Stimulated activated memory B cell treated with anti-CD40 and anti-IgM and Interleukin-4, amounts not matched to agents 10 μg/mL and 1 μg/mL and 100 μg/mL, for 72 hours (primary cell): Measurements from ENCODE around the gene PPP1R14C.
"Not testable (repeated sequence)": the region's sequence is repeated elsewhere in the genome, so short reads cannot be mapped to it uniquely, and the experiment has no call there.

Experiments used
- ATAC-seq: fragments of 150-1000 bp; cut with Tn5 transposase; 2 replicates; pipeline ENCODE4 v1.10.0; 2021
- H3K27ac Mint-ChIP-seq: one replicate; pipeline ENCODE4 v1.8.0; 2022; ENCODE audit warnings: mild to moderate bottlenecking, mixed read lengths
- H3K27me3 Mint-ChIP-seq: one replicate; pipeline ENCODE4 v1.8.0; 2022; ENCODE audit warnings: mixed read lengths
- H3K36me3 Mint-ChIP-seq: one replicate; pipeline ENCODE4 v1.8.0; 2022; ENCODE audit warnings: mixed read lengths
- H3K4me1 Mint-ChIP-seq: one replicate; pipeline ENCODE4 v1.8.0; 2022; ENCODE audit warnings: mixed read lengths
- H3K4me3 Mint-ChIP-seq: one replicate; pipeline ENCODE4 v1.8.0; 2022; ENCODE audit warnings: mild to moderate bottlenecking, moderate library complexity, mixed read lengths
- H3K9me3 Mint-ChIP-seq: one replicate; pipeline ENCODE4 v1.8.0; 2022; ENCODE audit warnings: mixed read lengths

The PPP1R14C gene

DNA sequence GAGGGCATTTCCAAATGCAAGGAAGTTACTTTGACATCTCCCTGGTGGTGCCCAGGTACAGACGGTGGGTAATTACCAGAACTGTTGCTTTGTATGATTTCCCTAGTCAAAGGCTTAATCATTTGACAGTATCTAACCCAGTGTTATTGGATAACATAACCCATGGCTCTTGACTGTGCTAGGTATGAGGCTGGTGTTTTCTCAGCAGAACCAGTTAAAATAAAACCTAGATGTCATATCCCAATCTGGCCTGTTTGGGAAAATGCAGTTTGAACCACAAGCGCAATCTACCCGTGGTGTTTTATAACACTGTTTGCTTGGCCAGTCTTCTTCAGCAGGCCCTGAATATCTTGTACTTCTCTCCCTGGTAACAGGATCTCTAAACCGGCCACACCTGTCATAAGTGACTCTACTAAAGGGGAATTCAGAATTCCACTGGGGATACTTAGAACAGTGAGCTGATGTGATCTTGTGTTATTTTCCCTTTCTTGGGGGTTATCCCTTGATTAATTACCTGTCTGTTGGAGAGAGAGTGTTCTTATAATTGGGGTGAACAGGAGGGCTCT, 32.8 kb downstream of the PPP1R14C start:
- ATAC-seq = no peak
- Mint-ChIP-seq H3K27me3 (no peaks in the 10 kb centered on the region), H3K4me1 (peaks cover 10% of the 10 kb centered on the region), H3K27ac (no peak overlapping the region), H3K4me3 (no peak overlapping the region), H3K36me3 (no peaks in the 10 kb centered on the region), H3K9me3 (no peaks in the 10 kb centered on the region)

DNA sequence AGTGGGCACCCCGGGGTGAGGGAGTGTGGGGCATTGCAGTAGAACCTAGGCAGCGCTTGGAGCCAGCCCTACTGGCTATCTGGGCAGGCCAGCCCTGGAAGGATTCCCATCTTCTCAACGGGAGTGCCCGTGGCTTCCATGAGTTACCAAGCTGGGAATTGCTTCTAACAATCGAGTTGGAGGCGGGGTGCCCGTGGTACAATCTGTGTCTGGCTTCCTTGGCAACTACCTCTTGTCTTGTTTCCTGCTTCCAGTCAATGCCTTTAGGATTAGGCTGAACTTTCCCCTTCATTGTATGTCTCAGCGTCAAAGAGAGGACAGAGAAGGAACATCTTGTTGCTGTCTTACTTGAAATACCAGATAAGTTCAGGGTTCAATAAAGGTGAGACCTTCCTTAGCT, 33.3 kb downstream of the PPP1R14C start:
- no peak for ATAC-seq
- H3K27ac Mint-ChIP-seq = no peak overlapping the region
- H3K4me1 Mint-ChIP-seq = peaks cover 10% of the 10 kb centered on the region
- H3K9me3 Mint-ChIP-seq = no peaks in the 10 kb centered on the region
- no peak overlapping the region for H3K4me3 Mint-ChIP-seq
- H3K36me3 Mint-ChIP-seq = no peaks in the 10 kb centered on the region
- H3K27me3 Mint-ChIP-seq = no peaks in the 10 kb centered on the region

DNA sequence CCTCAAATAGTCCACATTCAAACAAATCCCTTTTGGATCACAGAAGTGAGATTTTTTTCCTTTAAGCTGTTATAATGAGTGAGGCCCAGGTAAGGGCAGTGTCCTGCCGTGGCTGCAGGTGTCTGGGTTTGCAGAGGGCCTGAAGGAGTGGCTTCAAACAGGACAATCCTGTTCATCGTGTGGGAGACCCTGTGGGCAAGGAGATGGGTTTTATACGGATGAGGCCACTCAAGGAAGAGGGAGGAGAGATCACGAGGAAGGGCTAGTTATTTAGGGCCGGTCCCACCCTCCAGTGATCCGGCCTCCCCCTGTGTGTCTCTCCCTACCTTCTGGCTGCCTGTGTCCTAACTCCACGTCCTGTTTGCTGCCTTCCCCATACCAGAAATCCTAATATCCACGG, 33.8 kb downstream of the PPP1R14C start:
- Mint-ChIP-seq H3K4me3 (no peak overlapping the region), H3K27me3 (no peaks in the 10 kb centered on the region), H3K27ac (no peak overlapping the region), H3K4me1 (peaks cover 10% of the 10 kb centered on the region), H3K9me3 (no peaks in the 10 kb centered on the region), H3K36me3 (no peaks in the 10 kb centered on the region)
- no peak for ATAC-seq

DNA sequence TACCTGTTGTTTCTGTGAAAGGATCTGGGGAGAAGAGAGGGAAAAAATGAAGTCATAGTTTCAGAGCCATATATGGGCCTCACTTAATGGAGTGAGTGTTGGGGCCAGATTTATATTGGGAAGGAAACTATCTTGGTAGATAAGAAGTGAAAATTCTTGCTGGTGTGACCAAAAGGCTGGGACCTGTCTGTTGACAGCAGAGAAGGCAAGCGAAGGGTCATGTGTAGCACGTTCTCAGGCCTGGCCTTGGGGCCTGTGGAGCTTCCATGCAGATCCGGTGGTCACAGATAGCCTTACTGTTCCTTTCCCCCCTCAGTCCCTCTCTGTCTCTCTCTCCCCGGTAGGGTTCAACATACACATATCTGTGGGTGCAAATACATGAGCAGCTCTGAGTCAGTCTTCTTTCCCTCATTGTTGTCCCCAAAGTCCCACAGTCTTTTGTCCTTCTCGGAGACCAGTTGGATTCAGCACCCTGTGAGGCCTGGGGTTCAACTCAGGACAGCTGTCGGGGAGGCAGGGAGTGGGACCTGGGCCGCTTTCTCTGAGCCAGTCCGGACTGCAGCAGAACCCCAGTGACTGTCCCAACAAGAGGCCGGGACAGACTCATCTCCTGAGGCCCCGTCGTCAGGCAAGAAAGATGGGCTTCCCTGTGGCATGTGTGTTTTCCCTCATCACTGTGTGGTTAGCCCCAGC, 34.6 kb downstream of the PPP1R14C start:
- H3K4me1 Mint-ChIP-seq = peaks cover 10% of the 10 kb centered on the region
- H3K9me3 Mint-ChIP-seq = no peaks in the 10 kb centered on the region
- ATAC-seq = no peak
- H3K27me3 Mint-ChIP-seq = no peaks in the 10 kb centered on the region
- H3K4me3 Mint-ChIP-seq = no peak overlapping the region
- no peaks in the 10 kb centered on the region for H3K36me3 Mint-ChIP-seq
- H3K27ac Mint-ChIP-seq = no peak overlapping the region

DNA sequence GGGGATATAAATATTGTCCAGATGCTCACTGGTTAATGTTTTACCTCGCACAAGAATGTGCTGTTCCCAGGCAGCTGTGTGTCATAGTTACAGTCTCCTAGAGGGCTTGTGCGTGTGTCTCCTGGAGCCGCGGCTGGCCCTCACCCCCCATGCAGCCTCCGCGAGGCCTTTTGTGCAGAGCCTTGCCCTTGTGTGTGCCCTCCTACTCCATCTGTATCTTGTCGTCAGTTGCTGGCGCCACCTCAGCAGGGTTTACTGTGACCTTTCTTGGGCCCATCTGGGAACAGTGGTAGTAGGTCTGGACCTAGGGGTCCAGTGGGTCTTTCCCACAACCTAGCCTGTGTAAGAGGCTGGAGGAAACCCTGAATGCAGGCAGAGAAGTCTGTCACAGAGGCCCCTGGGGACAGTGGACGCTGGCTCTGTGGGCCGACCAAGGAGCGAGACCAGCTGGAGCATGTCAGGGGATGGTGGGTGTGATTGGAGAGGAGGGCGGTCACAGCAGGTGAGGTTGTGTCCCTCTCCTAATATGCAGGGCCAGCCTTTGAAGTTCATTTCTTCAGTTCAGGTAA, 35.2 kb downstream of the PPP1R14C start:
- no peak for ATAC-seq
- no peaks in the 10 kb centered on the region for H3K9me3 Mint-ChIP-seq
- H3K4me3 Mint-ChIP-seq = no peak overlapping the region
- H3K36me3 Mint-ChIP-seq = no peaks in the 10 kb centered on the region
- H3K27ac Mint-ChIP-seq = no peak overlapping the region
- H3K4me1 Mint-ChIP-seq = peaks cover 17% of the 10 kb centered on the region
- H3K27me3 Mint-ChIP-seq = no peaks in the 10 kb centered on the region

DNA sequence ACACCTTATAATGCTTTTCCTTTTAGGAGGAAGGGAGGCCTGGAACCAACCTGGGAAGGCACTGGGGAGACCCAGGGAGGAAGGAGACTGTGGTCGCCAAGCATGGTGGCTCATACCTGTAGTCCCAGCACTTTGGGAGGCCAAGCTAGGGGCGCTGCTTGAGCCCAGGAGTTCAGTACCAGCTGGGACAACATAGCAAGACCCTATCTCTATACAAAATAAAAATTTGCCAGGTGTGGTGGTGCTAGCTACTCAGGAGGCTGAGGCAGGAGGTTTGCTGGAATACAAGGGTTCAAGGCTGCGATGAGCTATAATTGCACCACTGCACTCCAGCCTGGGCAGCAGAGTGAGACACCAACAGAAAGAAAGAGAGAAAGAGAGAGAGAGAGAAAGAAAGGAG, 36.2 kb downstream of the PPP1R14C start:
- no peaks in the 10 kb centered on the region for H3K27me3 Mint-ChIP-seq
- no peaks in the 10 kb centered on the region for H3K9me3 Mint-ChIP-seq
- H3K4me3 Mint-ChIP-seq = no peak overlapping the region
- ATAC-seq = no peak
- H3K36me3 Mint-ChIP-seq = no peaks in the 10 kb centered on the region
- peaks cover 27% of the 10 kb centered on the region for H3K4me1 Mint-ChIP-seq
- no peak overlapping the region for H3K27ac Mint-ChIP-seq

DNA sequence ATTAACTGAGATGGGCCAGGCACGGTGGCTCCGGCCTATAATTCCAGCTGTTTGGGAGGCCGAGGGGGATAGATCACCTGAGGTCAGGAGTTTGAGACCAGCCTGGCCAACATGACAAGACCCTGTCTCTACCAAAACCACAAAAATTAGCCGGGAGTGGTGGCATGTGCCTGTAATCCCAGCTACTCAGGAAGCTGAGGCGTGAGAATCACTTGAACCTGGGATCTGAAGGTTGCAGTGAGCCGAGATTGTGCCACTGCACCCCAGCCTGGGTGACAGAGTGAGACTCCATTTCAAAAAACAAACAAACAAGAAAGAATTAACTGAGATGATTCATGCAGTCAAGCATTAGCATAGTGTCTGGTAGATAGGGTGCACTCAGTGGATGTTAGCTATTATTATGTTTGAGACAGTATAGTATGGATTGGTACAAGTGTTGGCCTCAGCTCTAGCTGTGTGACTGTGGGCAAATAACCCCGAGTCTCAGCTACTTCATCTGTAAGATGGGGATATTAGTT, 37.1 kb downstream of the PPP1R14C start:
- H3K36me3 Mint-ChIP-seq, ATAC-seq, H3K27me3 Mint-ChIP-seq, H3K27ac Mint-ChIP-seq, H3K9me3 Mint-ChIP-seq, H3K4me3 Mint-ChIP-seq: not testable (repeated sequence)
- peaks cover 35% of the 10 kb centered on the region for H3K4me1 Mint-ChIP-seq

DNA sequence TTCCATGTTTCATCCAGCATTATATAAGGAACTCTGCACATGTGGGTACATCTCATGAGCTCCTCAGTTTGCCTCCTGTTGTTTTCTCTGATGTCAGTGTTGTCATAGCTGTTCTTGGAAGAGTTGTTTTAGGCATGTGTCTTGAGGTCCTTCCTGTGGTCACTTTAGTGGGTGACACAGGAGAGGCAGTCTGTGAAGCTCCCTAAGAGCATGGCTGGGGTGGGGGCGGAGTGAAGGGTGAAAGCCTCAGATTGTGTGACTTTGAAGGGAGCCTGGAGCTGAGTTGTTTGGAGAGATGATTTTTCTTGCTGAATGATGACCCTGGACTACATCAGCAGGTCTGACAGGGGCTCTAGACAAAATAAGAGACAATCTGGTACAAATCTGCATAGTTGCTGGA, 37.7 kb downstream of the PPP1R14C start:
- no peak overlapping the region for H3K4me3 Mint-ChIP-seq
- H3K27ac Mint-ChIP-seq = no peak overlapping the region
- ATAC-seq = no peak
- H3K36me3 Mint-ChIP-seq = no peaks in the 10 kb centered on the region
- H3K4me1 Mint-ChIP-seq = peaks cover 41% of the 10 kb centered on the region
- H3K9me3 Mint-ChIP-seq = no peaks in the 10 kb centered on the region
- H3K27me3 Mint-ChIP-seq = no peaks in the 10 kb centered on the region

DNA sequence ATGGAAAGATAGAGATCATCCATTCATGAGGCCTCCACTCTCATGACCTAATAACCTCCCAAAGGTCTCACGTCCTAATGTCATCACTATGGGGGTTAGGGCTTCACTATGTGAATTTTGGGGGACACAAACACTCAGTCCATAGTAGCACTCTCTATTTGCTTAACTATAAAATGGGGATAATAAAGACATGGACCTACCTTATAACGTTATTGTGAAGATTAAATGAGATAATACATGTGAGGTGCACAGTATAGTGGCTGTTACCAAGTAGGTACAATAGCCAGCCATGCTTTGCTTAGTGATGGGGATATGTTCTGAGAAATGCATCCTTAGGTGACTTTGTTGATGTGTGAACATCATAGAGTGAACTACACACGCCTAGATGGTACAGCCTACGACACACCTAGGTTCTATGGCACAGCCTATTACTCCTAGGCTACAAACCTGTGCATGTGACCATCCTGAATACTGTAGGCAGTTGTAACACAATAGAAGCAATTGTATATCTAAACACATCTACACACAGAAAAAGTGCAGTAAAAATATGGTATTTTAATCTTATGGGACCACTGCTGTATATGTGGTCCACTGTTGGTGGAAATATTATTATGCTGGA, 39.7 kb downstream of the PPP1R14C start:
- Mint-ChIP-seq H3K4me1 (peaks cover 46% of the 10 kb centered on the region), H3K9me3 (no peaks in the 10 kb centered on the region), H3K36me3 (no peaks in the 10 kb centered on the region), H3K27me3 (no peaks in the 10 kb centered on the region), H3K4me3 (no peak overlapping the region), H3K27ac (no peak overlapping the region)
- no peak for ATAC-seq

DNA sequence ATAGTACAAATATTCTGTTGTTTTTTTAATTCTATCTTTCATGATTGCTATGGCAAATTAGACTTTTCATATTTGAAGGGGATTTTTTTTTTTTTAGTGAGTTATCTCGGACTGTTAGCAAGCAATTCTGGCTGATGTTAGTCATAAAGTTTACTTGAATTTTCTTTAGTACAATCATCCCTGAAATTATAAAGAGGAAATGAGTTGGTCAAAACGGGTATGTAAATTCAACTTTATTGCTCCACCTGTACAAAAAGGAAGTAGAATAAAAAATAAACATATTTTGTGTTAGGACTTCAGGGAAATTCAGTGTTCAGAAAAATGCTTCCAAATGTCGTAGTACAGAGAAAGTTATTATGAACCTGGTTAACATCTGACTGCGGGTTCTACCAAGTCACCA, 40.3 kb downstream of the PPP1R14C start:
- no peak for ATAC-seq
- Mint-ChIP-seq H3K4me3 (no peak overlapping the region), H3K4me1 (peaks cover 46% of the 10 kb centered on the region), H3K27ac (peak overlapping the region; percentile 49), H3K9me3 (no peaks in the 10 kb centered on the region), H3K27me3 (no peaks in the 10 kb centered on the region), H3K36me3 (no peaks in the 10 kb centered on the region)

DNA sequence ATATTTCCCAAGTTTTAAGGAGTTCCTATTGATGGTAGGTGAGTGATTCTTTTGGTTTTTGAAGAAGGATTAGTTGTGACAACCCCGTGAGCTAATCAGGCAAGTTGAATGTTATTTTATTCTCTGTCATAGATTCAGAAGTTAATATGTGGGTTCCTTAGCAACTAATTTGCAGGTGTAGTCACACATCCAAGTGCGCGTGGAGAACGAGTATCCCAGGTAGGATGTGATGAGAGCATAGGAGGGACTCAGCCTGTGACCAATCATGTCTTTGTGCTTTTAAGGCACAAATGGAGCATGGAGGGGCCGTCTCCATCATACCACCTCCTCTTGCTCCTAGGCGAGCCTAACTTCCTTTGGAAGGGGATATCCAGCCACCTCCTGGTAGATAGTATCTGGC, 41.1 kb downstream of the PPP1R14C start:
- Mint-ChIP-seq H3K27ac (peak overlapping the region; percentile 49), H3K4me1 (peaks cover 46% of the 10 kb centered on the region)

DNA sequence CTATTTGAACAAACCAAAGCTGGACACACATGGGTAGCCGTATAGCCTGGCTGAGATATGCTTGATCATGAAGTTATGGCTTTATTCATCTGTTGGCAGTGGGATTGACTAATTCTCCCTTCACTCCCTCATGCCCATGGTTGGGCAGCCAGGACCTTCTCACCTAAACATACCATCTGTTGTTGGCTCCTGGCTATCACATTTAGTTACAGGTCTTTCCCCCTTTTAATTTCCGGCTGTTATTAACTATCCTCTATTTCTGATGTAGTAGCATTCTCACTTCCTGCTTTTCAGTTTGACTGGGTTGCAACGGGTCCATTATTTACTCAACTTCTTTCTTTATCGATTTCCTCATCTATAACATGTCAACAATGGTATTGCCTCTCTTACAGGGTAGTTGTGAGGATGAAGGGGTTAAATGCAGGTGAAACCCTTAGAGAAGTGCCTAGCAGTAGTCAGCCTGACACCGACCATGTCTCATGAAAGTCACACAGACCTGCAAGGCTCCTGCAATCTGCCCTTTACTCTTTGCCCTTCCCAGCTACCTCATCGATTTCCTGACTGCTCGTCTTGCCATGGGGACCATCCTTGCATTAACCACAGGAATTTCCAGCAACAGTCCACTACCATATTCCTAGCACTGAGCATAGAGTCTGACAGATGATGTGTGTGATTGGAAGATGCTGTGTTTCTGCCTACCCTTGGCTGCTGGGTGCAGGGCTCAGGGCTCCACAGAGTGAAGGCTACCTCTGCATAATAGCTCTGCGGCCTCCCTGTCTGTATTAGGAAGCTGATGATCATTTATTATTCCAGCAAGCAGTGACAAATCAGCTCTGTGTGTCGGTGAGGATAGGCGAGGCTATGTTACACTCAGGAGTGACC, 42.2 kb downstream of the PPP1R14C start:
- Mint-ChIP-seq H3K9me3 (no peaks in the 10 kb centered on the region), H3K4me1 (peaks cover 46% of the 10 kb centered on the region), H3K36me3 (no peaks in the 10 kb centered on the region), H3K27ac (peak overlapping the region; percentile 49), H3K27me3 (no peaks in the 10 kb centered on the region), H3K4me3 (no peak overlapping the region)
- ATAC-seq = peak; percentile 67

More for the DNA sequence above, 41.1 kb downstream of the PPP1R14C start:
- Mint-ChIP-seq H3K27me3 (no peaks in the 10 kb centered on the region), H3K36me3 (no peaks in the 10 kb centered on the region), H3K4me3 (no peak overlapping the region), H3K9me3 (no peaks in the 10 kb centered on the region)
- no peak for ATAC-seq

DNA sequence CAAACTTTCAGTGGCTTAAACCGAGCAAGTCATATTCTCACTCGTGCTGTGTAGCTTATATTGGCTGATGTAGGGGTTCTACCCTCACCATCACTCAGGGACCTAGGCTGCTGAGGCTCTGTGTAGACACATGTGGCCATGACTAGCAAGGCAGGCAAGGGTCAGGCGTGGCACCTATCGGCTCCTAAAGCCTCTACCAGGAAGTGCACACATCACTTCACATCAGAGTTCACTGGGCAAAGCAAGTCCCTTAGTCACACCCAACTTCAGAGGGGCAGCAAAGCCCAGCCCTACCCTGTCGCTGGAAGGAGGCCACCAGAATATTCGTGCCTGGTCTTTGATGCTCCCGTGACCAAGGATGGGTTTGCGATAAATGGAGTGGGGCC, 42.9 kb downstream of the PPP1R14C start:
- Mint-ChIP-seq H3K4me3 (no peak overlapping the region), H3K9me3 (no peaks in the 10 kb centered on the region), H3K27ac (peak overlapping the region; percentile 49), H3K4me1 (peaks cover 40% of the 10 kb centered on the region), H3K27me3 (no peaks in the 10 kb centered on the region), H3K36me3 (no peaks in the 10 kb centered on the region)
- peak; percentile 21 for ATAC-seq

DNA sequence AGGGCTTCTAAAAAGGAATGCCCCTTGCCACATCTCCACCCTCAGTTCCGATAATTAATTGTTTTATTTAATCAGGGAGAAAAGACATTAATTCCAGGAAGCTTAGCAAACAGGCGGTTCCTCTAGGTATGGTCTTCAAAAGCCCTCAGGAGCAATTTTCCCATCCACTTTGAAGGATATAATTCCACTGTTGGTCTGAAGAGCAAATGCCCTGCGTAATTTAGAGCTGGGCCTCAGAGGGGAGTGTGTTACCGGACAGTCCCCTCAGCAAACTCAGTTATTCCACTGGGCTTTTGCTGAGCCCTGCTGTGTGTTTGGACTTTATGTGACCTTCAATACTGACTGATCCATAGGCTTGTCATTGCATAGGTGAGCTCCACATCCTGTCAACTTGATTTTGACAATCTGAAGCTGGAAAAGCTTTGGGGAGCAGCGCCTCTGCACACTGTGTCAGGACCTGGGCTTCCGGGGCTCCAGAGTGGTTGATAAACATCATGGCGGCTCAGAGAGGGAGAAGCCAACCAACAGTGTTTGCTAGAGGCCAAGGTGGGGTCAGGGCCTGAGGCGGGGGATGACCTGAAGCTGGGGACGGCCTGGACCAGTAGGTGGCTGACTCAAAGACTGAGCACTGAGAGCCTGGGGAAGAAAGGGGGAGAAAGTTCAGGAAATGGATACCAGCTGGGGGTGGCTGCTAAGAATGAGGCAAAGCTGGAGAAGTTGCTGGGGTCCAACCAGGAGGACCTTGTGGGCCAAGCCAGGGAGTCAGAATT, 43.5 kb downstream of the PPP1R14C start:
- Mint-ChIP-seq H3K36me3 (no peaks in the 10 kb centered on the region), H3K27me3 (no peaks in the 10 kb centered on the region), H3K4me1 (peaks cover 36% of the 10 kb centered on the region), H3K27ac (peak overlapping the region; percentile 49), H3K4me3 (no peak overlapping the region), H3K9me3 (no peaks in the 10 kb centered on the region)
- no peak for ATAC-seq
